A204.1 (cell line): ENCODE data around the gene TRAIP.
"Not testable (repeated sequence)": the region's sequence is repeated elsewhere in the genome, so short reads cannot be mapped to it uniquely, and the experiment has no call there.

Experiments used
- FAIRE-seq: peaks from 2 replicates; lab custom pipeline; 2012; peaks lifted over from hg19 to GRCh38; lab: Jason Lieb, UNC

Gene TRAIP, protein sequence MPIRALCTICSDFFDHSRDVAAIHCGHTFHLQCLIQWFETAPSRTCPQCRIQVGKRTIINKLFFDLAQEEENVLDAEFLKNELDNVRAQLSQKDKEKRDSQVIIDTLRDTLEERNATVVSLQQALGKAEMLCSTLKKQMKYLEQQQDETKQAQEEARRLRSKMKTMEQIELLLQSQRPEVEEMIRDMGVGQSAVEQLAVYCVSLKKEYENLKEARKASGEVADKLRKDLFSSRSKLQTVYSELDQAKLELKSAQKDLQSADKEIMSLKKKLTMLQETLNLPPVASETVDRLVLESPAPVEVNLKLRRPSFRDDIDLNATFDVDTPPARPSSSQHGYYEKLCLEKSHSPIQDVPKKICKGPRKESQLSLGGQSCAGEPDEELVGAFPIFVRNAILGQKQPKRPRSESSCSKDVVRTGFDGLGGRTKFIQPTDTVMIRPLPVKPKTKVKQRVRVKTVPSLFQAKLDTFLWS

DNA sequence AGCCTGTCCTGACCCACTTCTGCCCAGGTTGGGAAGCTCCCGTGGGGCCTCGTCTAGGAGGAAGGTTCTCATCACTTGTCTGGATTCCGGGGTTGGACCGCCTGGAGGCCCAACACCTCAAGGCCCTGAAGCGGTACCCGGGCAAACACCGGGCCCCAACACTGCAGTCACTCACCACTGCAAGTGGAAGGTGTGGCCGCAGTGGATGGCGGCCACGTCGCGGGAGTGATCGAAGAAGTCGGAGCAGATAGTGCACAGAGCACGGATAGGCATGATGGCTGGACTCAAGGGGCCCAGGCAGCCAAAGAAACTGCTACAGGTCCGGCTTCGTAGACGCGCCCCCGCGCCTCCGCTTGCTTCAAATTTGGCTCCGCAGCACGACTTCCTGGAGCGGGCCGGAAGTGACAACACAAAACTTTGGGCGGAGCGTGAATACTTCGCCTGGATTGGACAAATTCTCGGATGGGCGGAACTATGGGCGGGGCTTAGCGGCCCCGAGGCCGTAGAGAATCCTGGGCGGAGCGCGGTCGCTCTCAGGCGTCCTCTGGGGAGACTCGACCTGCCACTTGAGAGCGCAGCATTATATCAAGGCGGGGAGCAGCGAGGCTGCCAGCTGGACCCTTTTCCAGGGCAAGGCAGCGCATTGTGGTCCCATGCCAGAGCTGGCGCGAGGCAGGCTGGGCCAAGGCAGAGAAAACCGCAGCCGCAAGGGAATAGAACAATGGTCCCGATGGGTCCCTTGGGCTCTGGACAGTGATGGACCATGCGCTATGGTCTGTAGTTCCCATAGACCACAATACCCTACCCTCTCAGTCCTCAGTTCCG, at the start of gene TRAIP:
TSS of gene TRAIP (minus strand) at position 384 of the 825 bp plus-strand sequence. CDS start at position 273, 111 bp downstream.
- FAIRE-seq = peak; percentile 98

GRCh38 chr3:49904448-49904847, 48.1 kb upstream of the TRAIP start:
- not testable (repeated sequence) for FAIRE-seq

- FAIRE-seq = no peak
Measured at GRCh38 chr3:49903451-49904424, 47.4 kb upstream of the TRAIP start, which contains the start of gene MST1R. TSS of gene MST1R (minus strand) at chr3:49903873. CDS start at chr3:49903609, 264 bp downstream.

DNA sequence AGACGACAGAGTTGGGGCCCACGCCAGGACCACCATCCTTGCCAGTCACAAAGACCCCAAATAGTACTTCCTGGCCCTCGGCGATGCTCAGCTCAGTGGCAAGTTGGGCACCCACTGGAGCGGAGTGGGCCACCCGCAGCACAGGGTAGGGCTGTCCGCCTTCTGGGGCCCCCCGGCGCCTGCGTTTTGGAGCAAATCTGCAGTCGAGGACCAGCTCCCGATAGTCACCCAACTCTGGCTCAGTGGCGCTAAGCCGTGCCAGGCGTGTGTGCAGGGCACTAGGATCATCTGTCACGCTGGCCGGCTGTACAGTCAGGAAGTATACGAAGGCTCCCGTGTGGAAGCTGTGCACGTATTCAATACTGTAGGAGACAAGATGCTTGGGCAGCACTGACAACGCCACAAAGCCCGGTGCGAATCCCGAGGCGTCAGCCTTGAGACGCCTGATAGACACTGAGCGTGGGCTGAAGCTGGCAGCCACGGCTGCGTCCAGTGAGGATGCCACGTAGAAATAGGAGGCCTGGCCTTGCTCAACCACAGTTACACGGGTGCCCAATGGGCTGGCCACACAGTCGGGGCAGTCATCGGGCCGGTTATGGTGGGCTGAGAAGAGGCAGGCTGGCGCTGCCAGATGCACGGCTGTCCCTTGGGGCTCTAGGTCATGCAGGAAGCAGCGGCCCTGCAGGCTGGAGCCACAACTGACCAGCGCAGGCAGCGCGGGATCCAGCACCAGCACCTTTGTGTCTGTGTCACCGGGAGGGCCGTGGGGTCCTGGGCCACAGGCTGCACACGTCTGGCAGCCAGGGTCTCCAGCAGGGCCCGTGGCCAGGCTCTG, 46.4 kb upstream of the TRAIP start:
- FAIRE-seq = no peak

- no peak for FAIRE-seq
Measured at GRCh38 chr3:49901366-49902339, 45.3 kb upstream of the TRAIP start.

GRCh38 chr3:49900491-49901153, 44.3 kb upstream of the TRAIP start:
- no peak for FAIRE-seq

DNA sequence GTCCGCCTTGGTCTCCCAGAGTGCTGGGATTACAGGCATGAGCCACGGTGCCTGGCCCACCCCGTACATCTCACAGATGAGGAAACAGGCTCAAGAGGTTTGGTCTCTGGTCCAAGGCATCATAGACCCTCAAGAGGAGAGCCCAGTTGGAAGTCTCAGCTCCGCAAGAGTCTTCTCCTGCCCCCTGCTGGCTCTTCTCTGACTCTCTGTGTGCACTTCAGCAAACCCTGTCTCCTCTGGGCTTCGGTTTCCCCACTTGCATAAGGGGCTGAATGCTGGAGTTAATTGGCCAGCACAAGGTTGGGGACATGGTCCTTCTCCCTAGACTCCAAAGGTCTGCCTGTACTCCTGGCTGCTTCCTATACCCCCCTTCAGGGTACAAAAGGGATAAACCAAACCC, 43.5 kb upstream of the TRAIP start:
- FAIRE-seq = no peak

DNA sequence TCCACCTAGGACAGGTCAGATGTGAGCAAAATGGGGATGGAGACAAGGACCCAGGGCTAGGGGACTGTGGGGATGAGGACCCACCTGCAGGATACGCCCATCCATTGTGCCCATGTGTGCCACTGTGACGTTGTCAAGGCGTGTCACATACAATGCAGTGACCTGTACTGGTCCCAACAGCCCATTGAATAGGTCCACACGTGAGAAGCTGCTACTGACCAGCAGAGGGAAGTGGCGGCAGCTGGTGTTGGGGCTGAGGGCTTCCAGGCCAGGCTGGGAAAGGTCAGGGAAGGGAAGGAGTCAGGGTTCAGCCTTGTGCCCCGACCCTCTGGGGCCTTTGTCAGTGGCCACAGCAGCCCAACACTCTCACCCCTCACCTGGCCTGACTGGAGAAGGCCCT, 42.6 kb upstream of the TRAIP start:
- FAIRE-seq = no peak

DNA sequence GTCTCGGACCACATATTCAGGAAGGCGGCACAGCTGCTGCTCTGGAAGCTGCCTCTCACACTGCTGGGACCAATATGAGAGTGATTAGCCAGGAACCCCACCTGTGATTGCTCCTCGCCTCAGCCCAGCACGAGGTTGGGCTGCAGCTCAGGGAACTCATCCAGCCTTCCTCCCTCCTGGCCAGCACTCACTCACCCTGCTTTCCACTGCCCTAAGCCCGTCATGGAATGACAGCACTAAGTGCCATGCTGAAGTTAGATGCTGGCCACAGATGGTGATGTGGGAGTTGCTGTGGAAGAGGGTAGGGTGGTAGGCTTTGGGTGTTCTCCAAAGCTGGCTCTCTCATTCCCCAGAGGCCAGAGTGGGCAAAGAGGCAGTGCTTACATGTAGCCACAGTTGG, 40.0 kb upstream of the TRAIP start:
- FAIRE-seq = no peak

DNA sequence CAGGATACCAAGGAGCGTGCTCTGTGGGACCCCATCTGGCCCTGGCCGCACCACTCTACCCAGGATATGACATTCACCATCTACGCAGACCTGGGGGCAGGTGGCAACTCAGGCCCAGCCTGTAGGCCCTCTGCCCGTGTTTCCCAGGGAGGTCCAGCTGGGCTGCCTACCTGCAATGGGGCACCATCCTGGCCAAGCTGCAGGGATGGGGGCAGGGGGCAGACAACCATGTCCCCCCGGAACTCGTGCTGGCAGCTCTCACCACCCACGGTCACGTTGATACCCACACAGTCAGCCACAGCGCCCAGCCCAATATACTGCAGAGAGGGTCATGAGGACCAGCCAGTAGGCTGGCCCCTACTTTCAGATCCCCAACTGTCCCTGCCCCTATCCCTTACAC, 39.4 kb upstream of the TRAIP start:
- no peak for FAIRE-seq

- FAIRE-seq = no peak
Measured at GRCh38 chr3:49889296-49889695, 32.9 kb upstream of the TRAIP start.

GRCh38 chr3:49886922-49887265, 30.5 kb upstream of the TRAIP start:
- no peak for FAIRE-seq

DNA sequence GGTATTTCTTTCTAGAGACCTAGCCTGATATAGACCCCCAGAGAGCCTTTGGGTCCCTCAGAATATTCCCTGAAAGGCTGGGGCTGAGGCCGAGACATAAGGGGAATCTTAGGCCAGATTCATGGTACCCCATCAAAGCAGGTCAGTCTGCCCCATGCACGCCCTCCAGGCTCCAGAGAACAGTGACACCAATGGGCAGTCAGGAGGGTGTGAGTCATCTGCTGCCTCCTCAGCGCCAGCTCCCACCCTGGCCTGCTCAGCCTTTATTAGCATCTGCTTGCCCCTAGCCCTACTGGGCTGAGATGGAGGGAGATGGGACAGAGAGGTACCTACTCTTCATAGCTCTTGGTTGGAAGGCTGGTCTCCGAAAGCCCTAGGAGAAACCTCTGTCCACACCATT, 27.6 kb upstream of the TRAIP start:
- no peak for FAIRE-seq

- FAIRE-seq = no peak
Measured at GRCh38 chr3:49882166-49882565, 25.8 kb upstream of the TRAIP start.

DNA sequence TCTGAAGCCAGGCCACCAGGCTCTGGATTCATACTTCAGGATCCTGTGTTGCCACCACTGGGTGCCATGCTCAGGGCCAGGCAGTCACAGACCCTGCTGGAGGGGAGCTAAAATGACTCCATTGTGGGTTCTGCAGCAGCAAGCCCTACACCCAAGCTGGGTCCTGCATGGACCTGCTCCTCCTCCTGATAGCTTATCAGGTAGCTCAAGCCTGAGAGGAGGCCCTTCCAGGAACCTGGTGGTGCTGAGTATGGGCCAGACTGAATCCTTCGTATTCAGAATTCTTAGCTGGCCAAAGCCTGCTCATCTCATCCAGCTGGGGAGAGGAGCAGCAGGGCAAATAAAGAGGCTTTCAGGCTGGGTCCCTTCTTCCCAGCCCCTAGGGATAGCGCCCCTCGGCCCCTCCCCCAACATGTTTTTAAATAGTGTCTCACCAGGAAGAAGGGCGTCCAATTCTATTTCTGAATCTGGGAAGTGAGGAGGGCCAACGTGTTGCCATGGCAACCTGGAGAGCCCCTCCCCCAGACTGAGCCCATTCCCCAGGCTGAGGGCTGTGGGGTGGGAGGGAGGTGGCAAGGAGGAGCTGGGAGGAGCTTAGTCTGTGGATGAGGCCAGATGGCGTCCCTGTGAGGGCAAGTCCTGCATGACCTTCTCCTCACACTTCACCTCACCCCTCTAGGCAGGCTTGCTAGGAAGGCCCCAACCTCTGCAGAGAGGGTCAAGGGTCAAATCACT, 24.4 kb upstream of the TRAIP start:
- no peak for FAIRE-seq

DNA sequence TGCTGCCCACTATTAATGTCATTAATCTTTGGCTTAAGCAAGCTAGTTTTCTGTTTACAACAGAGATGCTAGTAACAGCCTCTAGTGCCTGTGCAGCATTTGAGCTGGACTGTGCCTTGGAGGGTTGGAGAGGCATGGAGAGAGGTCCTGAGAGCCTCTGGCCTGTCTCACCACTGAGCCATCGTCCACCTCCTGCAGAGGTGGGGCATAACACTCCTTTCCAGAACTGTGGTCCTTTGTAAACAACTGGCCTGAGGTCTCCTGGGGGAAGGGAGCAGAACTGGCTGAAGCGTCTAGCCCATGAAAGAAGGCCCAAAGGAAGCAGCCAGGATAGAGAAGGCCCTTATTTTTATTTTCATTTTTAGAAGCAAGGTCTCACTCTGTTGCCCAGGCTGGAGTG, 23.4 kb upstream of the TRAIP start:
- no peak for FAIRE-seq

GRCh38 chr3:49878686-49879085, 22.3 kb upstream of the TRAIP start:
- no peak for FAIRE-seq

GRCh38 chr3:49877716-49878115, 21.4 kb upstream of the TRAIP start:
- no peak for FAIRE-seq

DNA sequence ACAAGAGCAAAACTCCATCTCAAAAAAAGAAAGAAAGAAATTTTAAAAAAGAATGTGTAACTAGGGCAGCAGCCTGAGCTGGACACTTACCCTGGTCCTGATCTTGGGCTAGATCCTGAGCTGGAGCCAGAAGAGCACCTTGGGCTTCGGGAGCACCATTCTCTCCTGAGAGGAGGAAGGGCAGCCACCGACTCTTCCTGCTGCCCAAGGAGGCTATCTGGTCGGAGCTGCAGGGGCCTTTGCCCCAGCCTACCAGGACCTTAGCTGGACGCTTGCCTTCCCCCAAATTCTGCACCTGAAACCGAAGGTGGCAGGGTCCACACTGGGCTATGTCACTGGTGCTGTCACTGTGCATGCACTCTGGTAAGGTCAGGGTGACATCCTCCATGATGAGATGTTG, 20.2 kb upstream of the TRAIP start:
- FAIRE-seq = no peak
